HEK293 (cell line): ENCODE results near the gene ARL16.
A peak's percentile ranks its signal among the peaks of the same experiment; 100 is the strongest.

Experiments used
- EGR2 ChIP-seq: fragments of 450-650 bp; formaldehyde crosslinking; IDR thresholded peaks from 2 replicates; pipeline ENCODE4 v1.5.1; 2016; ENCODE audit warnings: low read depth, missing biosample characterization, missing genetic modification characterization
- GLIS1 ChIP-seq: fragments of 450-650 bp; formaldehyde crosslinking; IDR thresholded peaks from 2 replicates; pipeline ENCODE4 v1.5.1; 2016; ENCODE audit warnings: missing biosample characterization, missing genetic modification characterization
- KLF10 ChIP-seq: fragments of 450-650 bp; IDR thresholded peaks from 2 replicates; pipeline ENCODE4 v1.5.1; 2018; ENCODE audit warnings: missing biosample characterization, mild to moderate bottlenecking, missing genetic modification characterization
- KLF16 ChIP-seq: fragments of 450-650 bp; formaldehyde crosslinking; IDR thresholded peaks from 2 replicates; pipeline ENCODE4 v1.5.1; 2017; ENCODE audit warnings: missing biosample characterization, missing genetic modification characterization
- MEIS1 ChIP-seq: sonication (generic); formaldehyde crosslinking; IDR thresholded peaks from 2 replicates; pipeline ENCODE4 v1.8.1; 2022; ENCODE audit warnings: missing genetic modification reagents, mild to moderate bottlenecking, borderline replicate concordance
- OVOL3 ChIP-seq: fragments of 450-650 bp; formaldehyde crosslinking; IDR thresholded peaks from 2 replicates; pipeline ENCODE4 v1.5.1; 2016; ENCODE audit warnings: missing biosample characterization, missing genetic modification characterization
- PRDM2 ChIP-seq: fragments of 450-650 bp; formaldehyde crosslinking; IDR thresholded peaks from 2 replicates; pipeline ENCODE4 v1.5.1; 2016; ENCODE audit warnings: missing biosample characterization, missing genetic modification characterization, borderline replicate concordance
- YY1 ChIP-seq: fragments of 450-650 bp; formaldehyde crosslinking; IDR thresholded peaks from 2 replicates; pipeline ENCODE4 v1.5.1; 2018; ENCODE audit warnings: missing biosample characterization, missing genetic modification characterization
- ZBTB17 ChIP-seq: fragments of 450-650 bp; formaldehyde crosslinking; IDR thresholded peaks from 2 replicates; pipeline ENCODE4 v1.5.1; 2016; ENCODE audit warnings: missing biosample characterization, missing genetic modification characterization
- ZFHX2 ChIP-seq: fragments of 450-650 bp; formaldehyde crosslinking; conservative IDR thresholded peaks from 2 replicates; pipeline ENCODE4 v1.5.1; 2016; ENCODE audit warnings: missing biosample characterization, missing genetic modification characterization
- ZNF133 ChIP-seq: fragments of 450-650 bp; formaldehyde crosslinking; IDR thresholded peaks from 2 replicates; pipeline ENCODE4 v1.5.1; 2016; ENCODE audit warnings: missing biosample characterization, missing genetic modification characterization
- ZNF324 ChIP-seq: fragments of 450-650 bp; formaldehyde crosslinking; IDR thresholded peaks from 2 replicates; pipeline ENCODE4 v1.5.1; 2016; ENCODE audit warnings: missing biosample characterization, missing genetic modification characterization
- ZNF350 ChIP-seq: fragments of 450-650 bp; formaldehyde crosslinking; IDR thresholded peaks from 2 replicates; pipeline ENCODE4 v1.5.0; 2017; ENCODE audit warnings: missing biosample characterization, mild to moderate bottlenecking, missing genetic modification characterization
- ZNF366 ChIP-seq: fragments of 450-650 bp; formaldehyde crosslinking; conservative IDR thresholded peaks from 2 replicates; pipeline ENCODE4 v1.5.1; 2016; ENCODE audit warnings: missing biosample characterization, missing genetic modification characterization
- ZNF391 ChIP-seq: fragments of 450-650 bp; formaldehyde crosslinking; IDR thresholded peaks from 2 replicates; pipeline ENCODE4 v1.5.1; 2016; ENCODE audit warnings: low read depth, missing biosample characterization, missing genetic modification characterization, borderline replicate concordance
- ZNF423 ChIP-seq: fragments of 450-650 bp; formaldehyde crosslinking; IDR thresholded peaks from 2 replicates; pipeline ENCODE4 v1.5.1; 2016; ENCODE audit warnings: missing biosample characterization, missing genetic modification characterization
- ZNF518A ChIP-seq: fragments of 450-650 bp; formaldehyde crosslinking; conservative IDR thresholded peaks from 2 replicates; pipeline ENCODE4 v1.5.1; 2016; ENCODE audit warnings: low read depth, missing biosample characterization, missing genetic modification characterization
- ZNF521 ChIP-seq: fragments of 450-650 bp; formaldehyde crosslinking; IDR thresholded peaks from 2 replicates; pipeline ENCODE4 v1.5.1; 2017; ENCODE audit warnings: missing biosample characterization, mild to moderate bottlenecking, missing genetic modification characterization
- ZNF530 ChIP-seq: fragments of 450-650 bp; formaldehyde crosslinking; IDR thresholded peaks from 2 replicates; pipeline ENCODE4 v1.5.1; 2016; ENCODE audit warnings: low read depth, missing biosample characterization, missing genetic modification characterization
- ZNF558 ChIP-seq: fragments of 450-650 bp; formaldehyde crosslinking; IDR thresholded peaks from 2 replicates; pipeline ENCODE4 v1.5.1; 2016; ENCODE audit warnings: missing biosample characterization, missing genetic modification characterization
- ZNF596 ChIP-seq: fragments of 450-650 bp; IDR thresholded peaks from 2 replicates; pipeline ENCODE4 v1.5.0; 2018; ENCODE audit warnings: missing biosample characterization, mild to moderate bottlenecking, missing genetic modification characterization, moderate library complexity
- ZNF660 ChIP-seq: fragments of 450-650 bp; IDR thresholded peaks from 2 replicates; pipeline ENCODE4 v1.5.1; 2018; ENCODE audit warnings: missing biosample characterization, mild to moderate bottlenecking, missing genetic modification characterization
- ZNF768 ChIP-seq: fragments of 450-650 bp; formaldehyde crosslinking; IDR thresholded peaks from 2 replicates; pipeline ENCODE4 v1.5.1; 2018; ENCODE audit warnings: missing biosample characterization, mild to moderate bottlenecking, missing genetic modification characterization
- ZSCAN4 ChIP-seq: fragments of 450-650 bp; formaldehyde crosslinking; IDR thresholded peaks from 2 replicates; pipeline ENCODE4 v1.5.1; 2017; ENCODE audit warnings: missing biosample characterization, missing genetic modification characterization
- ZXDB ChIP-seq: fragments of 450-650 bp; formaldehyde crosslinking; IDR thresholded peaks from 2 replicates; pipeline ENCODE4 v1.5.1; 2016; ENCODE audit warnings: missing biosample characterization, missing genetic modification characterization
- TF ChIP-seq, protein P1 (sequence below): fragments of 450-650 bp; formaldehyde crosslinking; IDR thresholded peaks from 2 replicates; pipeline ENCODE4 v1.5.1; 2016; ENCODE audit warnings: missing biosample characterization, missing genetic modification characterization

ARL16 gene

GRCh38 chr17:81636505-81637288 is 46.9 kb downstream of the ARL16 start, which contains the start of the genes NPLOC4 and TSPAN10 (continued):
- TF ChIP-seq ZNF133: no peak
- TF ChIP-seq ZNF366 (tag by site-specific recombination): peak; percentile 91
- TF ChIP-seq ZNF521 (tag by site-specific recombination): no peak
- peak; percentile 76 for TF ChIP-seq EGR2 (tag by site-specific recombination)
- TF ChIP-seq, protein P1, sequence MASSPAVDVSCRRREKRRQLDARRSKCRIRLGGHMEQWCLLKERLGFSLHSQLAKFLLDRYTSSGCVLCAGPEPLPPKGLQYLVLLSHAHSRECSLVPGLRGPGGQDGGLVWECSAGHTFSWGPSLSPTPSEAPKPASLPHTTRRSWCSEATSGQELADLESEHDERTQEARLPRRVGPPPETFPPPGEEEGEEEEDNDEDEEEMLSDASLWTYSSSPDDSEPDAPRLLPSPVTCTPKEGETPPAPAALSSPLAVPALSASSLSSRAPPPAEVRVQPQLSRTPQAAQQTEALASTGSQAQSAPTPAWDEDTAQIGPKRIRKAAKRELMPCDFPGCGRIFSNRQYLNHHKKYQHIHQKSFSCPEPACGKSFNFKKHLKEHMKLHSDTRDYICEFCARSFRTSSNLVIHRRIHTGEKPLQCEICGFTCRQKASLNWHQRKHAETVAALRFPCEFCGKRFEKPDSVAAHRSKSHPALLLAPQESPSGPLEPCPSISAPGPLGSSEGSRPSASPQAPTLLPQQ (tag by site-specific recombination): 0 out of 2 replicates have a peak, but pooled peaks have one; percentile 34
- TF ChIP-seq KLF10 (tag by site-specific recombination): peak; percentile 77; the same call in 1 of the 2 replicates
- peak; percentile 66 for TF ChIP-seq YY1 (tag by site-specific recombination)
- peak; percentile 22; the same call in 1 of the 2 replicates for TF ChIP-seq ZNF391
- TF ChIP-seq ZNF660 (tag by site-specific recombination): peak; percentile 97
- TF ChIP-seq ZNF596 (tag by site-specific recombination): peak; percentile 51; the same call in 1 of the 2 replicates
- TF ChIP-seq ZNF530: no peak
- TF ChIP-seq GLIS1 (tag by site-specific recombination): peak; percentile 38; the same call in 1 of the 2 replicates
- no peak for TF ChIP-seq ZNF423 (tag by site-specific recombination)
- TF ChIP-seq ZNF558: no peak
- TF ChIP-seq ZNF768 (tag by site-specific recombination): no peak
- TF ChIP-seq ZFHX2 (tag by site-specific recombination): peak; percentile 91
- TF ChIP-seq ZNF350 (tag by site-specific recombination): no peak
- TF ChIP-seq OVOL3 (tag by site-specific recombination): no peak
- no peak for TF ChIP-seq ZXDB (tag by site-specific recombination)
- 0 out of 2 replicates have a peak, but pooled peaks have one; percentile 12 for TF ChIP-seq ZNF518A (tag by site-specific recombination)
- TF ChIP-seq ZNF324 (tag by site-specific recombination): no peak
- no peak for TF ChIP-seq ZSCAN4 (tag by site-specific recombination)
- peak; percentile 86 for TF ChIP-seq KLF16 (tag by site-specific recombination)
- TF ChIP-seq ZBTB17 (tag by site-specific recombination): peak; percentile 59; the same call in 1 of the 2 replicates
- no peak for TF ChIP-seq MEIS1 (CRISPR knock-in tag)
- TF ChIP-seq PRDM2 (tag by site-specific recombination): no peak
